OCI-LY7 (cell line): ENCODE data around the gene UAP1L1. TPM values are rescaled to one million over a fixed set of nuclear protein-coding genes. Genes with fewer than 3 reads are reported as not detected.

Source experiments
- BruUV-seq: library from RNA; stranded (reverse); fragments of 400-500 nt; replicated peaks from 2 replicates; lab custom pipeline; 2021; lab: Mats Ljungman, UMichigan
- CTCF ChIA-PET: fragments of 300-600 bp; sonication (Branson Sonifier 250); formaldehyde crosslinking; loops from one replicate; lab custom pipeline; 2022; ENCODE audit warnings: antibody characterized with exemption; ENCODE audit not compliant: unreplicated experiment; lab: Charles Lee
- POLR2A ChIA-PET: fragments of 300-600 bp; sonication (Branson Sonifier 250); formaldehyde crosslinking; loops from one replicate; lab custom pipeline; 2022; ENCODE audit warnings: antibody characterized with exemption; lab: Charles Lee
- DNase-seq: peaks from one replicate; pipeline ENCODE4 v3.0.0-alpha.2; 2015; ENCODE audit warnings: low spot score
- H2AFZ ChIP-seq: fragments of 200-600 bp; sonication (generic), shearing (Covaris generic); 2 replicates; pipeline ENCODE4 v1.6.1; 2014; ENCODE audit warnings: mild to moderate bottlenecking, antibody characterized with exemption, low read length, moderate library complexity
- H3K27ac ChIP-seq: fragments of 200-600 bp; sonication (generic); 2 replicates; pipeline ENCODE4 v1.5.1; 2014; ENCODE audit warnings: mixed run types, low read depth, mild to moderate bottlenecking, moderate library complexity, low read length, inconsistent platforms; ENCODE audit not compliant: poor library complexity, severe bottlenecking
- H3K36me3 ChIP-seq: fragments of 200-600 bp; sonication (generic); 2 replicates; pipeline ENCODE4 v1.6.1; 2014; ENCODE audit warnings: mild to moderate bottlenecking, antibody characterized with exemption, low read length, moderate library complexity, mixed read lengths; ENCODE audit not compliant: insufficient read depth
- H3K4me1 ChIP-seq: fragments of 200-600 bp; sonication (generic); 2 replicates; pipeline ENCODE4 v1.5.1; 2014; ENCODE audit warnings: mild to moderate bottlenecking, low read length; ENCODE audit not compliant: insufficient read depth, poor library complexity, severe bottlenecking
- H3K4me2 ChIP-seq: fragments of 200-600 bp; sonication (generic); 2 replicates; pipeline ENCODE4 v1.6.1; 2014; ENCODE audit warnings: mild to moderate bottlenecking, low read length
- H3K4me3 ChIP-seq: fragments of 200-600 bp; sonication (generic); 2 replicates; pipeline ENCODE4 v1.5.1; 2014; ENCODE audit warnings: mild to moderate bottlenecking, low read depth, low read length; ENCODE audit not compliant: poor library complexity, severe bottlenecking
- H3K79me2 ChIP-seq: fragments of 200-600 bp; sonication (generic); 2 replicates; pipeline ENCODE4 v1.6.1; 2016; ENCODE audit warnings: low read depth, mild to moderate bottlenecking, low read length, moderate library complexity, mixed read lengths; ENCODE audit not compliant: insufficient read depth
- H3K9me2 ChIP-seq: fragments of 200-600 bp; sonication (generic); 2 replicates; pipeline ENCODE4 v1.6.1; 2016; ENCODE audit warnings: mild to moderate bottlenecking, low read length, mixed read lengths; ENCODE audit not compliant: insufficient read depth
- H3K9me3 ChIP-seq: fragments of 200-600 bp; sonication (generic); 2 replicates; pipeline ENCODE4 v1.6.1; 2014; ENCODE audit warnings: mild to moderate bottlenecking, mixed run types, low read length, mixed read lengths
- H4K20me1 ChIP-seq: fragments of 200-600 bp; sonication (generic); 2 replicates; pipeline ENCODE4 v1.6.1; 2014; ENCODE audit warnings: mild to moderate bottlenecking, antibody characterized with exemption, low read length, moderate library complexity, mixed read lengths; ENCODE audit not compliant: insufficient read depth
- CTCF ChIP-seq: fragments of 200-600 bp; sonication (generic); conservative IDR thresholded peaks from 2 replicates; pipeline ENCODE4 v1.5.1; 2014; ENCODE audit warnings: mild to moderate bottlenecking, antibody characterized with exemption, low read length, moderate library complexity, mixed read lengths
- EZH2phosphoT487 ChIP-seq: fragments of 200-600 bp; sonication (generic); IDR thresholded peaks from 2 replicates; pipeline ENCODE4 v1.6.1; 2018; ENCODE audit warnings: low read depth, borderline replicate concordance, mild to moderate bottlenecking, mixed run types, antibody characterized with exemption, low read length, moderate library complexity, mixed read lengths
- intact Hi-C: fragments of 100-400 bp; cut with micrococcal nuclease; formaldehyde crosslinking; loops from one replicate; pipeline ENCODE4 v1.10.0; 2022; ENCODE audit not compliant: unreplicated experiment
- total RNA-seq, 2 experiments: library from RNA; depleted of rRNA in 1 of 2; stranded (reverse); fragments of >200 nt in 1 of 2; shearing (Covaris generic) in 1 of 2; gene quantifications; 2 replicates each; pipeline ENCODE4 v1.2.3, GENCODE V29; 2014 to 2022

The UAP1L1 gene
- total RNA-seq, 2 experiments from 2014 or later = 5.7 to 16.7 TPM

- Histone ChIP-seq H3K27ac (peak overlapping the region; percentile 92), H3K4me2 (peak overlapping the region; percentile 96), H2AFZ (no peak overlapping the region), H3K9me3 (no peaks in the 10 kb centered on the region), H3K4me1 (peaks cover 58% of the 10 kb centered on the region), H3K4me3 (peak overlapping the region; percentile 94), H3K36me3 (peaks cover 6% of the 10 kb centered on the region), H4K20me1 (no peaks in the 10 kb centered on the region), H3K79me2 (peaks cover 63% of the 10 kb centered on the region; the same call in 1 of the 2 replicates), H3K9me2 (no peaks in the 10 kb centered on the region)
- ChIA-PET CTCF (no interaction called here), POLR2A (interaction anchor here (0.6 to 2.6 kb wide), 4 partner anchors 23 to 411 kb away, joined by 4 to 27 read pairs (median 8); partner anchors contain the start of genes ANAPC2 and SSNA1)
- DNase-seq = peak; percentile 50
- intact Hi-C loops = loop anchor here (2.0 kb wide), 1 partner anchor 74 kb away; the partner anchor contains the start of gene TPRN
- BruUV-seq = no TSS peak
- no peak for TF ChIP-seq EZH2phosphoT487
- no peak for TF ChIP-seq CTCF
Measured at GRCh38 chr9:137126786-137127185, 49.5 kb downstream of the UAP1L1 start.

- peak; percentile 85 for DNase-seq
- POLR2A ChIA-PET = interaction anchor here (0.6 to 2.6 kb wide), 5 partner anchors 9 to 550 kb away, joined by 3 to 27 read pairs (median 7); partner anchors contain the start of genes ANAPC2 and SSNA1
- Histone ChIP-seq H3K4me1 (peaks cover 54% of the 10 kb centered on the region), H3K9me3 (no peaks in the 10 kb centered on the region), H4K20me1 (no peaks in the 10 kb centered on the region), H2AFZ (no peak overlapping the region), H3K9me2 (no peaks in the 10 kb centered on the region), H3K79me2 (peaks cover 63% of the 10 kb centered on the region; the same call in 1 of the 2 replicates), H3K4me2 (peak overlapping the region; percentile 96), H3K27ac (peak overlapping the region; percentile 92), H3K4me3 (peak overlapping the region; percentile 94), H3K36me3 (peaks cover 6% of the 10 kb centered on the region)
- TSS peak; percentile 82 for BruUV-seq
- intact Hi-C loops = loop anchor here (2.0 kb wide), 1 partner anchor 73 kb away; the partner anchor contains the start of gene TPRN
- TF ChIP-seq EZH2phosphoT487 (no peak), CTCF (no peak)
- CTCF ChIA-PET = interaction anchor here (0.6 kb wide), 1 partner anchor 65 kb away, joined by 3 read pairs; no protein-coding TSS in a partner anchor
Measured at GRCh38 chr9:137127301-137128157, 50.2 kb downstream of the UAP1L1 start.
